Neural progenitor cell (in vitro differentiated cells): ENCODE measurements around the gene TBCK.

ENCODE experiments used
- EZH2 ChIP-seq: fragments of 200-600 bp; sonication (generic); IDR thresholded peaks from 2 replicates; pipeline ENCODE4 v1.6.1; 2017; ENCODE audit warnings: antibody characterized with exemption, mild to moderate bottlenecking, moderate library complexity
- EZH2phosphoT487 ChIP-seq: fragments of 200-600 bp; sonication (generic); IDR thresholded peaks from 2 replicates; pipeline ENCODE4 v1.6.1; 2017; ENCODE audit warnings: antibody characterized with exemption
- TF ChIP-seq, protein P1 (sequence below): fragments of 200-600 bp; sonication (generic); IDR thresholded peaks from 2 replicates; pipeline ENCODE4 v1.5.1; 2017; ENCODE audit warnings: antibody characterized with exemption, mild to moderate bottlenecking

DNA sequence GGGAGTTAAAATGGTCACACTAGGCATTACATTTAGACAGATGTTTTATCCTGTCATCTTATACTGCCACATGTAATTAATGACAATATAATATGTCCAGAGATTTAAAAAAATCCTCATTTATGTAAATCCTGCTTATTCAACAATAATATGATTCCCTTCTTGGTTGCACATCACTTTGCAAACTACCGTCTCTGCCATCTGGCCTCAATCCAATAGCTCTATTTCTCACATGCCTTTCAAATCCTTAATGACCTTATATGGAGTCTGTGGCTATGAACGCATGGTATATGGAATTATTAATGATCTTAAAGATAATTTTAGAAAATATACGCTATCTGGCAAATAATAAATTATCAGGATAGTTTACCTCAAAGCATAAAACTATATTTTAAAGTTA is 276.2 kb downstream of the TBCK start:
- TF ChIP-seq, protein P1, sequence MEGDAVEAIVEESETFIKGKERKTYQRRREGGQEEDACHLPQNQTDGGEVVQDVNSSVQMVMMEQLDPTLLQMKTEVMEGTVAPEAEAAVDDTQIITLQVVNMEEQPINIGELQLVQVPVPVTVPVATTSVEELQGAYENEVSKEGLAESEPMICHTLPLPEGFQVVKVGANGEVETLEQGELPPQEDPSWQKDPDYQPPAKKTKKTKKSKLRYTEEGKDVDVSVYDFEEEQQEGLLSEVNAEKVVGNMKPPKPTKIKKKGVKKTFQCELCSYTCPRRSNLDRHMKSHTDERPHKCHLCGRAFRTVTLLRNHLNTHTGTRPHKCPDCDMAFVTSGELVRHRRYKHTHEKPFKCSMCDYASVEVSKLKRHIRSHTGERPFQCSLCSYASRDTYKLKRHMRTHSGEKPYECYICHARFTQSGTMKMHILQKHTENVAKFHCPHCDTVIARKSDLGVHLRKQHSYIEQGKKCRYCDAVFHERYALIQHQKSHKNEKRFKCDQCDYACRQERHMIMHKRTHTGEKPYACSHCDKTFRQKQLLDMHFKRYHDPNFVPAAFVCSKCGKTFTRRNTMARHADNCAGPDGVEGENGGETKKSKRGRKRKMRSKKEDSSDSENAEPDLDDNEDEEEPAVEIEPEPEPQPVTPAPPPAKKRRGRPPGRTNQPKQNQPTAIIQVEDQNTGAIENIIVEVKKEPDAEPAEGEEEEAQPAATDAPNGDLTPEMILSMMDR: no peak
- no peak for TF ChIP-seq EZH2
- TF ChIP-seq EZH2phosphoT487: no peak
